Measurements from ENCODE around the gene PARP4.

DNA sequence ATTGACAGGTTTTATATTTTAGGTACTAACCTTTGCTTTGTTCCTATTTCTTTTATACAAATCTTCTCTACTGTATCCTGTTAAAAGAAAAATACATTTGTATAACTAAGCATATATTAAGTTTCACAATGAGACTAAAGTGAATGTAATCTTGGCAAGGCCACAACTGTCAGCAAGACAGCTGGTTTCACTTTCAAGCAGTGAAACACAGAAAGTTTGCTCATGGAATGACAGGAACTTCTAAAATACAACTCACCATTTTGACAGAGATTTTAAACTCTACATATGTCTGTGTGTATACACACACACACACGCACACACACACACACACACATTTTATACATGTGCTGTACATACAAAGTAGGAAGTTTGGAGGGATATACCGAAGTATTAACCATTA is 53.3 kb downstream of the PARP4 start:
- TF ChIP-seq ZNF331 (CRISPR knock-in tag; IDR thresholded peaks at IDR 0.05; ENCODE audit: low read depth) (no peak), EZH2 (IDR thresholded peaks at IDR 0.05; ENCODE audit: low read depth, unreplicated experiment) (no peak), EZH2phosphoT487 (IDR thresholded peaks at IDR 0.05; ENCODE audit: unreplicated experiment) (no peak), POLR2AphosphoS5 (IDR thresholded peaks at IDR 0.05; ENCODE audit: low read depth) (no peak)
- TF ChIP-seq, protein P1, sequence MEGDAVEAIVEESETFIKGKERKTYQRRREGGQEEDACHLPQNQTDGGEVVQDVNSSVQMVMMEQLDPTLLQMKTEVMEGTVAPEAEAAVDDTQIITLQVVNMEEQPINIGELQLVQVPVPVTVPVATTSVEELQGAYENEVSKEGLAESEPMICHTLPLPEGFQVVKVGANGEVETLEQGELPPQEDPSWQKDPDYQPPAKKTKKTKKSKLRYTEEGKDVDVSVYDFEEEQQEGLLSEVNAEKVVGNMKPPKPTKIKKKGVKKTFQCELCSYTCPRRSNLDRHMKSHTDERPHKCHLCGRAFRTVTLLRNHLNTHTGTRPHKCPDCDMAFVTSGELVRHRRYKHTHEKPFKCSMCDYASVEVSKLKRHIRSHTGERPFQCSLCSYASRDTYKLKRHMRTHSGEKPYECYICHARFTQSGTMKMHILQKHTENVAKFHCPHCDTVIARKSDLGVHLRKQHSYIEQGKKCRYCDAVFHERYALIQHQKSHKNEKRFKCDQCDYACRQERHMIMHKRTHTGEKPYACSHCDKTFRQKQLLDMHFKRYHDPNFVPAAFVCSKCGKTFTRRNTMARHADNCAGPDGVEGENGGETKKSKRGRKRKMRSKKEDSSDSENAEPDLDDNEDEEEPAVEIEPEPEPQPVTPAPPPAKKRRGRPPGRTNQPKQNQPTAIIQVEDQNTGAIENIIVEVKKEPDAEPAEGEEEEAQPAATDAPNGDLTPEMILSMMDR (conservative IDR thresholded peaks at IDR 0.05; ENCODE audit: low read depth in 2 of 2), result no peak
- TF ChIP-seq, protein P2, sequence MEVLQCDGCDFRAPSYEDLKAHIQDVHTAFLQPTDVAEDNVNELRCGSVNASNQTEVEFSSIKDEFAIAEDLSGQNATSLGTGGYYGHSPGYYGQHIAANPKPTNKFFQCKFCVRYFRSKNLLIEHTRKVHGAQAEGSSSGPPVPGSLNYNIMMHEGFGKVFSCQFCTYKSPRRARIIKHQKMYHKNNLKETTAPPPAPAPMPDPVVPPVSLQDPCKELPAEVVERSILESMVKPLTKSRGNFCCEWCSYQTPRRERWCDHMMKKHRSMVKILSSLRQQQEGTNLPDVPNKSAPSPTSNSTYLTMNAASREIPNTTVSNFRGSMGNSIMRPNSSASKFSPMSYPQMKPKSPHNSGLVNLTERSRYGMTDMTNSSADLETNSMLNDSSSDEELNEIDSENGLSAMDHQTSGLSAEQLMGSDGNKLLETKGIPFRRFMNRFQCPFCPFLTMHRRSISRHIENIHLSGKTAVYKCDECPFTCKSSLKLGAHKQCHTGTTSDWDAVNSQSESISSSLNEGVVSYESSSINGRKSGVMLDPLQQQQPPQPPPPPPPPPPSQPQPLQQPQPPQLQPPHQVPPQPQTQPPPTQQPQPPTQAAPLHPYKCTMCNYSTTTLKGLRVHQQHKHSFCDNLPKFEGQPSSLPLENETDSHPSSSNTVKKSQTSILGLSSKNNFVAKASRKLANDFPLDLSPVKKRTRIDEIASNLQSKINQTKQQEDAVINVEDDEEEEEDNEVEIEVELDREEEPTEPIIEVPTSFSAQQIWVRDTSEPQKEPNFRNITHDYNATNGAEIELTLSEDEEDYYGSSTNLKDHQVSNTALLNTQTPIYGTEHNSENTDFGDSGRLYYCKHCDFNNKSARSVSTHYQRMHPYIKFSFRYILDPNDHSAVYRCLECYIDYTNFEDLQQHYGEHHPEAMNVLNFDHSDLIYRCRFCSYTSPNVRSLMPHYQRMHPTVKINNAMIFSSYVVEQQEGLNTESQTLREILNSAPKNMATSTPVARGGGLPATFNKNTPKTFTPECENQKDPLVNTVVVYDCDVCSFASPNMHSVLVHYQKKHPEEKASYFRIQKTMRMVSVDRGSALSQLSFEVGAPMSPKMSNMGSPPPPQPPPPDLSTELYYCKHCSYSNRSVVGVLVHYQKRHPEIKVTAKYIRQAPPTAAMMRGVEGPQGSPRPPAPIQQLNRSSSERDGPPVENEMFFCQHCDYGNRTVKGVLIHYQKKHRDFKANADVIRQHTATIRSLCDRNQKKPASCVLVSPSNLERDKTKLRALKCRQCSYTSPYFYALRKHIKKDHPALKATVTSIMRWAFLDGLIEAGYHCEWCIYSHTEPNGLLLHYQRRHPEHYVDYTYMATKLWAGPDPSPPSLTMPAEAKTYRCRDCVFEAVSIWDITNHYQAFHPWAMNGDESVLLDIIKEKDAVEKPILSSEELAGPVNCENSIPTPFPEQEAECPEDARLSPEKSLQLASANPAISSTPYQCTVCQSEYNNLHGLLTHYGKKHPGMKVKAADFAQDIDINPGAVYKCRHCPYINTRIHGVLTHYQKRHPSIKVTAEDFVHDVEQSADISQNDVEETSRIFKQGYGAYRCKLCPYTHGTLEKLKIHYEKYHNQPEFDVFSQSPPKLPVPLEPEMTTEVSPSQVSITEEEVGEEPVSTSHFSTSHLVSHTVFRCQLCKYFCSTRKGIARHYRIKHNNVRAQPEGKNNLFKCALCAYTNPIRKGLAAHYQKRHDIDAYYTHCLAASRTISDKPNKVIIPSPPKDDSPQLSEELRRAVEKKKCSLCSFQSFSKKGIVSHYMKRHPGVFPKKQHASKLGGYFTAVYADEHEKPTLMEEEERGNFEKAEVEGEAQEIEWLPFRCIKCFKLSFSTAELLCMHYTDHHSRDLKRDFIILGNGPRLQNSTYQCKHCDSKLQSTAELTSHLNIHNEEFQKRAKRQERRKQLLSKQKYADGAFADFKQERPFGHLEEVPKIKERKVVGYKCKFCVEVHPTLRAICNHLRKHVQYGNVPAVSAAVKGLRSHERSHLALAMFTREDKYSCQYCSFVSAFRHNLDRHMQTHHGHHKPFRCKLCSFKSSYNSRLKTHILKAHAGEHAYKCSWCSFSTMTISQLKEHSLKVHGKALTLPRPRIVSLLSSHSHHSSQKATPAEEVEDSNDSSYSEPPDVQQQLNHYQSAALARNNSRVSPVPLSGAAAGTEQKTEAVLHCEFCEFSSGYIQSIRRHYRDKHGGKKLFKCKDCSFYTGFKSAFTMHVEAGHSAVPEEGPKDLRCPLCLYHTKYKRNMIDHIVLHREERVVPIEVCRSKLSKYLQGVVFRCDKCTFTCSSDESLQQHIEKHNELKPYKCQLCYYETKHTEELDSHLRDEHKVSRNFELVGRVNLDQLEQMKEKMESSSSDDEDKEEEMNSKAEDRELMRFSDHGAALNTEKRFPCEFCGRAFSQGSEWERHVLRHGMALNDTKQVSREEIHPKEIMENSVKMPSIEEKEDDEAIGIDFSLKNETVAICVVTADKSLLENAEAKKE (CRISPR knock-in tag; IDR thresholded peaks at IDR 0.05), result no peak
